NCI-H1436 treated with DMSO at 0.1 percent for 48 hours (cell line): ENCODE results near the gene MYO5A.
"Not testable (repeated sequence)": the region's sequence is repeated elsewhere in the genome, so short reads cannot be mapped to it uniquely, and the experiment has no call there.

Source experiments
- DNase-seq: peaks from one replicate; lab custom pipeline; 2025; lab: John Stamatoyannopoulos, UW

MYO5A gene

GRCh38 chr15:52528564-52529340 lies at the start of gene MYO5A:
MYO5A (minus strand) TSS chr15:52528880; CDS start chr15:52528806, 74 bp downstream.
- DNase-seq = peak; percentile 3

- no peak for DNase-seq
These were observed 48.0 kb upstream of the MYO5A start for GRCh38 chr15:52576692-52577091.

- not testable (repeated sequence) for DNase-seq
These were observed 46.9 kb upstream of the MYO5A start for GRCh38 chr15:52575573-52575972.

- no peak for DNase-seq
These were observed 46.4 kb upstream of the MYO5A start for GRCh38 chr15:52575072-52575471.

- DNase-seq = not testable (repeated sequence)
These were observed 45.9 kb upstream of the MYO5A start for GRCh38 chr15:52574623-52575022.

- peak; percentile 69 for DNase-seq
These were observed 40.2 kb upstream of the MYO5A start, which contains the start of gene ARPP19 for GRCh38 chr15:52568601-52569585. ARPP19 (minus strand) TSS chr15:52569030; CDS start chr15:52568892, 138 bp downstream.

GRCh38 chr15:52567871-52568600 lies 39.4 kb upstream of the MYO5A start:
- no peak for DNase-seq

GRCh38 chr15:52566889-52567288 lies 38.2 kb upstream of the MYO5A start:
- no peak for DNase-seq

- DNase-seq = not testable (repeated sequence)
These were observed 37.0 kb upstream of the MYO5A start for GRCh38 chr15:52565417-52566358.

GRCh38 chr15:52563501-52564060 lies 34.9 kb upstream of the MYO5A start:
- no peak for DNase-seq

GRCh38 chr15:52559575-52559974 lies 30.9 kb upstream of the MYO5A start:
- no peak for DNase-seq

GRCh38 chr15:52559022-52559421 lies 30.3 kb upstream of the MYO5A start:
- no peak for DNase-seq

GRCh38 chr15:52558196-52558595 lies 29.5 kb upstream of the MYO5A start:
- DNase-seq = no peak

- no peak for DNase-seq
These were observed 28.6 kb upstream of the MYO5A start for GRCh38 chr15:52557274-52557641.

GRCh38 chr15:52556524-52557273 lies 28.0 kb upstream of the MYO5A start:
- no peak for DNase-seq

GRCh38 chr15:52552303-52552702 lies 23.6 kb upstream of the MYO5A start:
- DNase-seq = no peak

GRCh38 chr15:52551762-52552161 lies 23.1 kb upstream of the MYO5A start:
- DNase-seq = no peak

GRCh38 chr15:52551186-52551585 lies 22.5 kb upstream of the MYO5A start:
- not testable (repeated sequence) for DNase-seq

- DNase-seq = no peak
These were observed 17.5 kb upstream of the MYO5A start for GRCh38 chr15:52546031-52546751.
